BE2C (cell line): Measurements from ENCODE around the gene PRSS21.
A peak's percentile ranks its signal among the peaks of the same experiment; 100 is the strongest.

Source experiments
- DNase-seq: peaks from one replicate; pipeline ENCODE4 v3.0.0-alpha.2; 2020
- H3K27me3 ChIP-seq: fragments of 250-450 bp; sonication (Bioruptor Pico); 2 replicates; pipeline ENCODE4 v1.5.1; 2020; ENCODE audit warnings: mild to moderate bottlenecking
- H3K36me3 ChIP-seq: fragments of 250-450 bp; sonication (Bioruptor Pico); 2 replicates; pipeline ENCODE4 v1.5.1; 2020; ENCODE audit warnings: mild to moderate bottlenecking
- H3K4me1 ChIP-seq: fragments of 250-450 bp; sonication (Bioruptor Pico); 2 replicates; pipeline ENCODE4 v1.5.1; 2020
- H3K4me3 ChIP-seq: 2 replicates; pipeline ENCODE4 v1.5.1; 2011; ENCODE audit warnings: low read depth, low read length
- H3K9me3 ChIP-seq: fragments of 250-450 bp; sonication (Bioruptor Pico); 2 replicates; pipeline ENCODE4 v1.5.1; 2020
- CTCF ChIP-seq: IDR thresholded peaks from 2 replicates; pipeline ENCODE4 v1.5.1; 2012; ENCODE audit warnings: mild to moderate bottlenecking, low read depth, low read length

Gene PRSS21

GRCh38 chr16:2860826-2861567, 44.0 kb downstream of the PRSS21 start:
- no peak for DNase-seq
- Histone ChIP-seq H3K9me3 (no peaks in the 10 kb centered on the region), H3K4me1 (no peaks in the 10 kb centered on the region), H3K4me3 (no peak overlapping the region), H3K36me3 (no peaks in the 10 kb centered on the region), H3K27me3 (peaks cover 55% of the 10 kb centered on the region)
- no peak for TF ChIP-seq CTCF

- Histone ChIP-seq H3K36me3 (no peaks in the 10 kb centered on the region), H3K27me3 (peaks cover 18% of the 10 kb centered on the region), H3K4me3 (no peak overlapping the region), H3K9me3 (no peaks in the 10 kb centered on the region), H3K4me1 (no peaks in the 10 kb centered on the region)
- DNase-seq, result no peak
- no peak for TF ChIP-seq CTCF
Measured at GRCh38 chr16:2865651-2866050, 48.6 kb downstream of the PRSS21 start.

DNA sequence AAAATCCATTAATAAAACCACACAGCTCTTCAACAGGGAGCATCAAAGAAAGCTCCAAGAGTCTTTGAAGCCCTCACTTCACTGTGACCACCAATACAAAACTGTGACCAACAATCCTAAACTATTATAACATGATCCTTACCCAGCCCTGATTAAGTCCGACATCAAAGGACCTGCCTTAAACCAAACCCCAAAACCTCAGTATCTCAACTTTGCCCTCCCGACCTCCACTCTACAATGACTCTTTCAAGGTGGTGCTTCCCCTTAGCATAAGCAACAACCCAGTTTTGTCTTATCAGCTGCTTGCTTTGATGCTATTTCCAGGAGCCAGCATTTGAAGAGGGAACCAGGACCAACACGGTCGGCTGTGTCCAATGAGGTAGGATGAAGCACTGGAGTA, 49.4 kb downstream of the PRSS21 start:
- no peak for TF ChIP-seq CTCF
- peaks cover 14% of the 10 kb centered on the region for H3K27me3 ChIP-seq
- no peak overlapping the region for H3K4me3 ChIP-seq
- no peaks in the 10 kb centered on the region for H3K4me1 ChIP-seq
- no peak for DNase-seq
- H3K9me3 ChIP-seq, result no peaks in the 10 kb centered on the region
- H3K36me3 ChIP-seq, result no peaks in the 10 kb centered on the region

DNA sequence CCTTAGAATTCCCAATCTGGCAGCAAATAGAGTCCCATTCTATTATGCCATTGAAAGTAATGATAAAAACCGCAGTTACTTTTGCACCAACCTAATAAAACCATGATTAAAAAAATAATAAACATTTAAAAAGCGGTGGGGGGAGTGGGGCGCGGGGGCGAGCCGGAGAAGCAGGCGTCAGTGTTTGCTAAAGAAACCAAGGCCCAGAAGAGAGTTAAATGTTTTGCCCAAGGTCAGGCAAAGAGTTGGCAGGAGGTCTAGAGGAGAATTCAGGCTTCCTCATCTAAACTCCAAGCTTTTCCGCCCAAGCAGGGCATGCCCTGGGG, 50.6 kb downstream of the PRSS21 start:
- H3K36me3 ChIP-seq, result no peaks in the 10 kb centered on the region
- no peak for TF ChIP-seq CTCF
- H3K4me1 ChIP-seq, result no peaks in the 10 kb centered on the region
- DNase-seq, result no peak
- H3K4me3 ChIP-seq, result peak overlapping the region; percentile 77
- H3K9me3 ChIP-seq, result no peaks in the 10 kb centered on the region
- H3K27me3 ChIP-seq, result peaks cover 16% of the 10 kb centered on the region

- H3K9me3 ChIP-seq, result no peaks in the 10 kb centered on the region
- H3K4me1 ChIP-seq, result no peaks in the 10 kb centered on the region
- H3K27me3 ChIP-seq, result peaks cover 16% of the 10 kb centered on the region
- H3K36me3 ChIP-seq, result no peaks in the 10 kb centered on the region
- H3K4me3 ChIP-seq, result peak overlapping the region; percentile 77
- DNase-seq, result peak; percentile 96
- peak; percentile 92 for TF ChIP-seq CTCF
Measured at GRCh38 chr16:2867987-2868789, 51.2 kb downstream of the PRSS21 start.
